NCI-H82 treated with DMSO at 0.1 percent for 48 hours (cell line): Measurements from ENCODE around the gene TRMT1.
A peak's percentile ranks its signal among the peaks of the same experiment; 100 is the strongest.
"Not testable (repeated sequence)": the region's sequence is repeated elsewhere in the genome, so short reads cannot be mapped to it uniquely, and the experiment has no call there.

Experiments used
- DNase-seq: peaks from one replicate; lab custom pipeline; 2025; ENCODE audit not compliant: unreplicated experiment; lab: John Stamatoyannopoulos, UW

The TRMT1 gene

GRCh38 chr19:13150931-13151604 is 34.5 kb upstream of the TRMT1 start:
- DNase-seq, result no peak

- DNase-seq, result peak; percentile 95
Observed at GRCh38 chr19:13150187-13150930, 33.8 kb upstream of the TRMT1 start, which contains the start of the genes IER2 and STX10. Gene IER2 (plus strand): TSS chr19:13150411. CDS start chr19:13153187, 2,776 bp downstream. Gene STX10 (minus strand): TSS chr19:13150375. CDS start chr19:13150173, 202 bp downstream.

GRCh38 chr19:13149628-13150186 is 33.2 kb upstream of the TRMT1 start:
- DNase-seq, result no peak

- not testable (repeated sequence) for DNase-seq
Observed at GRCh38 chr19:13149173-13149627, 32.7 kb upstream of the TRMT1 start.

GRCh38 chr19:13146763-13147563 is 30.4 kb upstream of the TRMT1 start:
- no peak for DNase-seq

- DNase-seq, result no peak
Observed at GRCh38 chr19:13139633-13140311, 23.2 kb upstream of the TRMT1 start.

GRCh38 chr19:13138916-13139198 is 22.3 kb upstream of the TRMT1 start:
- no peak for DNase-seq

GRCh38 chr19:13138171-13138915 is 21.8 kb upstream of the TRMT1 start:
- DNase-seq, result no peak

- DNase-seq, result no peak
Observed at GRCh38 chr19:13137290-13137794, 20.8 kb upstream of the TRMT1 start.

GRCh38 chr19:13135068-13136062 is 18.8 kb upstream of the TRMT1 start:
- no peak for DNase-seq

GRCh38 chr19:13134626-13135025 is 18.1 kb upstream of the TRMT1 start:
- no peak for DNase-seq

- no peak for DNase-seq
Observed at GRCh38 chr19:13133241-13133870, 16.8 kb upstream of the TRMT1 start.

- DNase-seq, result no peak
Observed at GRCh38 chr19:13132471-13133180, 16.1 kb upstream of the TRMT1 start.

GRCh38 chr19:13130886-13131490 is 14.4 kb upstream of the TRMT1 start:
- DNase-seq, result no peak

- DNase-seq, result no peak
Observed at GRCh38 chr19:13129384-13129783, 12.8 kb upstream of the TRMT1 start.

GRCh38 chr19:13128583-13128982 is 12.0 kb upstream of the TRMT1 start:
- no peak for DNase-seq
